H1 (cell line): ENCODE results near the gene FSIP1. TPM values are rescaled to one million over a fixed set of nuclear protein-coding genes. Genes with fewer than 3 reads are reported as not detected.

ENCODE experiments used
- CEBPB ChIP-seq: IDR thresholded peaks from 2 replicates; pipeline ENCODE4 v1.6.1; 2012; ENCODE audit warnings: low read depth, low read length
- POLR2A ChIP-seq, 2 experiments: IDR thresholded peaks; 1 replicate in 1 of 2; 2 replicates in 1 of 2; pipeline ENCODE4 v1.6.1; 2011; ENCODE audit warnings: low read depth in 2 of 2, low read length in 2 of 2, mild to moderate bottlenecking in 2 of 2; ENCODE audit errors: control extremely low read depth in 1 of 2
- TEAD4 ChIP-seq: IDR thresholded peaks from 2 replicates; pipeline ENCODE4 v1.6.1; 2012; ENCODE audit warnings: low read depth, low read length, inconsistent platforms, mixed read lengths
- YY1 ChIP-seq: IDR thresholded peaks from 2 replicates; pipeline ENCODE4 v1.6.1; 2011; ENCODE audit warnings: low read depth, mild to moderate bottlenecking, low read length
- ZNF274 ChIP-seq: IDR thresholded peaks from 2 replicates; pipeline ENCODE4 v1.7.0; 2012; ENCODE audit warnings: low read length, borderline replicate concordance; ENCODE audit errors: extremely low read depth
- polyA plus RNA-seq, 7 experiments: library from polyadenylated mRNA; depleted of rRNA in 3 of 7; stranded (reverse) in 5 of 7; unstranded in 2 of 7; fragments of >200 nt in 5 of 7; fragments of 200-250 nt in 2 of 7; gene quantifications; 1 replicate in 5 of 7; 2 replicates in 1 of 7; 4 replicates in 1 of 7; pipeline versions ENCODE4 v1.2.1 to v1.2.3, GENCODE V29; 2011 to 2013; ENCODE audit warnings: missing spikeins in 2 of 7, mixed read lengths in 2 of 7
- total RNA-seq: library from RNA; stranded (reverse); fragmentation: NEBNext Ultra II Directional; extraction: Animal tissue kit (Norgen Biotek cat#: 25700); gene quantifications from 2 replicates; pipeline ENCODE4 v1.2.1, GENCODE V29; 2021

The FSIP1 gene
- total and polyA plus RNA-seq, 2 of the 8 experiments (the other 6 are each of a cell fraction or from before 2014, with no cell fraction given): 0.18 to 1.3 TPM

GRCh38 chr15:39629906-39630305 lies 152.7 kb downstream of the FSIP1 start (continued):
- TF ChIP-seq CEBPB: no peak
- TF ChIP-seq POLR2A (IDR thresholded peaks at IDR 0.05; ENCODE audit: control extremely low read depth in 1 of 2, low read depth in 2 of 2, low read length in 2 of 2): no peak
- no peak for TF ChIP-seq YY1
- no peak for TF ChIP-seq TEAD4
- TF ChIP-seq ZNF274: no peak
